ENCODE data around the gene USH2A.

USH2A gene

GRCh38 chr1:215617979-215618378 is 805.3 kb downstream of the USH2A start:
- DNase-seq = no peak

GRCh38 chr1:215612391-215612790 is 810.9 kb downstream of the USH2A start:
- DNase-seq = no peak

GRCh38 chr1:215608646-215609045 is 814.6 kb downstream of the USH2A start:
- DNase-seq = no peak

- no peak for DNase-seq
Observed at GRCh38 chr1:215607412-215607811, 815.8 kb downstream of the USH2A start.

- DNase-seq = no peak
Observed at GRCh38 chr1:215606564-215607168, 816.6 kb downstream of the USH2A start.

GRCh38 chr1:215606036-215606435 is 817.2 kb downstream of the USH2A start:
- DNase-seq = no peak

- DNase-seq = no peak
Observed at GRCh38 chr1:215605011-215605621, 818.1 kb downstream of the USH2A start.

GRCh38 chr1:215603319-215603718 is 819.9 kb downstream of the USH2A start:
- DNase-seq = no peak

- DNase-seq = no peak
Observed at GRCh38 chr1:215601276-215601675, 822.0 kb downstream of the USH2A start.

- no peak for DNase-seq
Observed at GRCh38 chr1:215600867-215601266, 822.4 kb downstream of the USH2A start.

GRCh38 chr1:215600258-215600792 is 822.9 kb downstream of the USH2A start:
- DNase-seq = no peak

- DNase-seq = no peak
Observed at GRCh38 chr1:215599418-215600074, 823.7 kb downstream of the USH2A start.

- no peak for DNase-seq
Observed at GRCh38 chr1:215597961-215598360, 825.3 kb downstream of the USH2A start.

- no peak for DNase-seq
Observed at GRCh38 chr1:215595231-215595630, 828.0 kb downstream of the USH2A start.

GRCh38 chr1:215594640-215595039 is 828.6 kb downstream of the USH2A start:
- DNase-seq = no peak

- no peak for DNase-seq
Observed at GRCh38 chr1:215590779-215591491, 832.3 kb downstream of the USH2A start.

GRCh38 chr1:215589650-215590435 is 833.4 kb downstream of the USH2A start:
- DNase-seq = no peak

GRCh38 chr1:215584389-215584788 is 838.9 kb downstream of the USH2A start:
- DNase-seq = no peak

GRCh38 chr1:215583185-215583749 is 840.0 kb downstream of the USH2A start:
- no peak for DNase-seq

GRCh38 chr1:215581896-215582295 is 841.4 kb downstream of the USH2A start:
- DNase-seq = no peak
